A549 treated with CORT108297 at 1 μM for 4 hours (cell line): ENCODE measurements around the gene PCYT2. TPM values are rescaled to one million over a fixed set of nuclear protein-coding genes. Genes with fewer than 3 reads are reported as not detected.

ENCODE experiments used
- total RNA-seq: library from RNA; stranded (reverse); fragments of 200-300 nt; extraction: Qiagen RNA extraction; gene quantifications from 5 replicates; pipeline ENCODE4 v1.2.3, GENCODE V29; 2022

The PCYT2 gene
- total RNA-seq: 12.9 to 17.1 TPM (median 16.7 TPM) in 5 replicates

DNA sequence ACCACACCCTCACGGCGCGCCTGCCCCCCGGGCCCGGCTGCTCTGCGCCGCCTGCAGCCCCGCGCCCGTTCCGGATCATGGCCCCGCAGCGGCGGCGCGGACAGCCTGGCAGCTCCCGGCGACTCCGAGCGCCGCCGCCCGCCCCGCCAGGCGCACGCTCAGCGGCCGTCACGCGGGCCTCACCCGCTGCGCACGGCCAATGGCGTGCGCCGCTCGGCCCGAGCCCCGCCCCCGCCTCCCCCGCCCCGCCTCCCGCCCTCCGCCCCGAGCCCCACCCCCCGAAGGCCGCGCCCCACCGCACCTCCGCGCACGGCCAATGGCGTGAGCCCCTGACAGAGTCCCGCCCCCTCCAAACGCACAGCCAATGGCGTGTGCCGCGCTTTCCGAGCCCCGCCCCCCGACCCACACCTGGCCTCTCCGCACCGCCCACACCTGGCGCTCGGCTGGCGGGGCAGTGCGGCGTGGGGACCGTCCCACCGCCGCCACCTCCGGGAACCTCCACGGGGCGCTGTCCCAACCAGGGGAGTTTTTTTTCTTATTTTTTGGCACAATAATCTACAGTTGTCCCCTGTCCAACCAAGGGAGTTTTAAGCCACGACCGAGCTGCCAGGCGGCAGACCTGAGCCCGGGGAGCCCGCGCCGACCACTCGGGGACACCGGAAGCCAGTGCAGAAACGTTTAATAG lies at the start of gene PCYT2:
TSS of gene PCYT2 (minus strand) at position 123 of the 685 bp plus-strand sequence. CDS start at position 79, 44 bp downstream.

DNA sequence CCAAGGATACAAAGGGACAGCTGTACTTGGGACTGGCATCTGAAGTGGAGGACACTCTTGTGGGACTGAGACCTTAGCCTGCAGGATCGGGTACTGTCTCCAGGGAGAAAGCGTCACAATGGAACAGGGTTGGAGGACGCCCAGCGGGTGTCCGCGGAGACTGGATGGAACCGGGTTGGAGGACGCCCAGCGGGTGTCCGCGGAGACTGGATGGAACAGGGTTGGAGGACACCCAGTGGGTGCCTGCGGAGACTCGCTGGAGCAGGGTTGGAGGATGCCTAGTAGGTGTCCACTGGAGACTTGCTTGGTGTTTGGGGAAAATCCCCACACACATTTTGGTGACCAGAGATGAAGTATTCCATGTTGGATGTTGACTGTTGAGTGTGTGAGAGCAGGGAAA lies 36.0 kb upstream of the PCYT2 start, which contains the start of gene MYADML2:
TSS of gene MYADML2 (minus strand) at position 45 of the 400 bp plus-strand sequence. CDS start 5,492 bp downstream, outside the sequence.

DNA sequence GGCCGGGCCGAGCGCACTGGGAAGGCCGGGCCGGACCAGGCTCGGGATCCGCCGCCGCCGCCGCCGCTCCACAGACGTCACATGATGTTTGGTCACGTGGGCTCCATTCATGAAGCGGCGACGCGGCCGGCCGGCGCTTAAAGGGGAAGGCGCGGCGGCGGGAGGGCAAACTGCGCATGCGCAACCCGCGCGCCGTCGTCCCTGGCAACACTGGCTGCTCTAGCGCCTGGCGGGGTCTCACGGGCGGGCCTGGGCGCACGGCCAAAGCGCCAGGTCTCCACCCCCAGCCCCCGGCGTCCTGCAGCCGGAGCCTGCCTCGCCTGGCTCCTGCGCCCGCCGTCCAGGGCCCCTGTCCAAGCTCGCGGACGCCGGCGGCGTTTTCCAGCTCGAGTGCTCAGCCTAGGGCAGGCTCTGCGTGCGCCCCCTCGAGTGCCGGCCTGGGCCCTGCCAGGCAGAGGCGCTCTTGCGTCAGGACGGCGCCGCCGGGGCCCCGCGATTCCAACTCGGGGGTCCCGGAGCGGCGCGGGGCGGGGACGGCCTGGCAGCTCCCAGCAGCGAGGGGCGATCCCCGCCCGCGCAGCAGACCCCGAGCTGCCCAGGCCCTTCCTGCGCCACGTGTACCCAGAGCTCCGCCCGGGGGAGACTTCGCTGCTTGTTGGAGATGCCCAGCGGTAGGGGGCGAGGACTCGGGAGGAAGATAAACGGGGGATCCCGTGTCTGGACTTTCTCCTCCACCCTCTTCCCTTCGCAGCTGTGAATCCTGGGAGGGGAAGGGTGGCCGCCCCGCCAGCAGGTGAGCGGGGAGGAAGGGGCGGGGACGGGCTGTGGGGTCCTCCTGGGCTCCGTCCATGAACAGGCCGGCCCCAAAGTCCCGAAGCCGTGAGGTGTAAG lies 16.7 kb upstream of the PCYT2 start, which contains the start of gene MAFG:
TSS of gene MAFG (minus strand) at position 83 of the 891 bp plus-strand sequence. CDS start 4,550 bp downstream, outside the sequence.

DNA sequence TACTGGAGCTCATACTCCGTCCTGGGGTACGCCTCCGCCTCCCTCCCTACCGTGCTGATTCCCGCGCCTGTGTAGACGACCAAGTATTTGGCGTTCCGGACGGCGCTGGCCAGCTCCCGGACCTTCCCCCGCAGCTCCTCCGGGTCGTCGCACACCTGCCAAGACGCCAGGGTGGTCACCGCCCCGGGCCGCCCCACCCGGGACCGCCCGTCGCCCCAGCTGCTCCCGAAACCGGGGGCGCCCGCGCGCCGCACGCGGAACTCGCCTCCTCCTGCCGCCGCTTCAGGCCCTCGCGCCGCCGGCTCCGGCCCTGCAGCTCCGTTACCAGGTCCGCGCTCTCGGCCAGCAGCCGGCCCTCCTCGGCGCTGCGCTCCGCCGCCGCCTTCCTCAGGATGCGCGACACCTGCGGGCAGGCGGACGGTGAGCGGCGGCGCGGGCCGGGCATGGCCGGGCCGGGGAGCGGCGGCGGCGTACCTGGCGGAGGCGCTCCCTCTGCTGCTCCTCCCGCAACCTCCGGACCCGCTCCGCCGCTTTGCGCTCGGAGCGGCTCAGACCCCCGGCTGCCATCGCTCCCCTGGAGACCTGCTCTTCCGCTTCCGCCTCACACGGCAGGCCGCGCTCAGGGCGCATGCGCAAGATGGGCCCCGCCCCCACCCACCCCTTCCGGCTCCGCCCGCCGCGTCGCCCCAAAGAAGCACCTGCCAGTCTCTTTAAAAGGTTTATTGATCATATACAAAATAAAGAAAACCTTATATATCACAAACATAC lies 6.5 kb upstream of the PCYT2 start, which contains the start of gene SIRT7:
TSS of gene SIRT7 (minus strand) at position 612 of the 768 bp plus-strand sequence. CDS start at position 567, 45 bp downstream.

DNA sequence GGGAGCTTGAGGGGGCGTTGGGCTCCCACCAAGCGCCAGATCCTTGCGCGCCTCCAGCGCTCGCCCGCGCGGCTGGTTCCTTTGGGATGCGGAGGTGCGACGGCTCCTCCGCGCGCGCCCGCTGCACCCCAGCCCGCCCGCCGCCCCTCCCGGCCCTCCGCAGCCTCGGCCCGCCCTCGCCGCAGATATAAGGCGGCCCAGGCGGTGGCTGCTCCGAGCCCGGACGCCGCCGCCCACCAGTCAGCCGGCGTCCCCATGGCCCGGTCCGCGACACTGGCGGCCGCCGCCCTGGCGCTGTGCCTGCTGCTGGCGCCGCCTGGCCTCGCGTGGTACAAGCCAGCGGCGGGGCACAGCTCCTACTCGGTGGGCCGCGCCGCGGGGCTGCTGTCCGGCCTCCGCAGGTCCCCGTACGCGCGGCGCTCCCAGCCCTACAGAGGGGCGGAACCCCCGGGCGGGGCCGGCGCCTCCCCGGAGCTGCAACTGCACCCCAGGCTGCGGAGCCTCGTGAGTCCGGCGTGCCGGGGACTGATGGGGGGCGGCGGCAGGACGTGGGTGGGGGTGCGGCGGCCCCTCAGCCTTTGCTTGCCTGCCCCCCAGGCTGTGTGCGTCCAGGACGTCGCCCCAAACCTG lies 9.1 kb downstream of the PCYT2 start, which contains the start of gene NPB:
TSS of gene NPB (plus strand) at position 216 of the 630 bp plus-strand sequence. CDS start at position 256, 40 bp downstream.

DNA sequence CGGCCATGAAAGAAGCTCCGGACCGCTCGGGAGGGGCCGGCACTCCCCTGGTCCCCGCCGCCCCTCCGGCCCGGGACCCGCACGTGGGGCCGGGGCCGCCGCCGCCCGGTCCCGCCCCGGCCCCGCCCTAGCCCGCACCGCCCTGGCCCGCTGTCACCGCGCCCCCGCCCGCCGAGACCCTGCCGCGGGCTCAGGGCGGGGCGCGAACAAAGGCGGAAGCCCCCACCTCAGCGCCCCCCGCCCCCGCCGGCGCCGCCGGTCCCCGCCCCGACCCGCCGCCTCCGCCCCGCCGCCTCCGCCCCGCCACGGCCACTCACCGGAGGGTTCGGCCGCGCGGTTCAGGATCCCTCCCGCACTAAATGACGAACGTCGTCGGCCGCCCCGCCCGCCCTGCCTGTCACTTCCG lies 40.2 kb downstream of the PCYT2 start, which contains the start of gene ARHGDIA:
TSS of gene ARHGDIA (minus strand) at position 357 of the 406 bp plus-strand sequence. CDS start 1,407 bp downstream, outside the sequence.

DNA sequence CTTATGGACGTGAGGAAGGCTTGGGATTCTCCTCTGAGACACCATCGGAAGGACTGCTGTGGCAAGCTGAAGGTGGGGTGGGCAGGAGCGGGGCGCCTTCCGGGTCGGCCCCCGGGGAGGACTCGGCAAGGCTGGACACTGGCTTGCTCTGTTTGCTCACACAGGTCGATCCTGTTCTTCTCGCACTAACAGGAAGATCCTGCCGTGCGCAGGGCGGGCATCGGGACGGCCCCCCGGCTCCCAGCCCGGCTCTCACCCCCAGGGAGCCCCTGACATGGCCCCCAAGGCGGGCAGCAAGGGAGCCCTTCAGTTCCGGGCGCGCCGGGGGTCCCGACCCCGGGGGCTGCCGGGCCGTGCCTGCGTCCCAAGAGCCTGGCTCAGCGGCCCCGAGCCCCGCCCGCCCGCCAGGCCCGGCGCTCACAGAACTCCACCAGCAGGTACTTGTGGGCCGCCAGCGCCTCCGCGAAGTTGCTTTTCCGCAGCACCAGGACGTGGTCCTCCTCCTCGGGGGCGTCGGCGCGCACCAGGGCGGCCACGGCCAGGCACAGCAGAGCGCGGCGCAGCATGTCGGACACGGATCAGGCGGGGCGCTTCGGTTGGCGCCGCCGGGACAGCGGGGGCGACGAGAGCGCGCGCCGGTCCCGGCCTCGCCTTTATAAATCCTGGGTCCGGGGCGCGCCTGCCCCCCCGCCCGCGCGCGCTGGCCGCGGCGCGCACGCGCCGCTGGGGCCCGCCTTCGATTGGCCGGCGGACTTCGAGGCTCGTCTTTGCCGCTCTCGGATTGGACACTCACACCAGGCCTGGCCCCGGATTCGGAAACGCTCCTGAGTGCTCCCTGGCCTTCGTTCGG lies 51.1 kb downstream of the PCYT2 start, which contains the start of gene P4HB:
TSS of gene P4HB (minus strand) at position 630 of the 850 bp plus-strand sequence. CDS start at position 566, 64 bp downstream.

Other genes starting within 250 kb of the PCYT2 start
- gene OXLD1, start 244.8 kb downstream of the PCYT2 start, total RNA-seq: 36.8 to 67.2 TPM (median 66.0 TPM) in 5 replicates
- 60.1 to 73.6 TPM (median 66.8 TPM) in 5 replicates for gene CCDC137, start 244.7 kb downstream of the PCYT2 start, total RNA-seq
- 45.1 to 55.5 TPM (median 52.3 TPM) in 5 replicates for gene ARL16, start 227.6 kb downstream of the PCYT2 start, total RNA-seq
- 142 to 227 TPM (median 216 TPM) in 5 replicates for gene HGS, start 227.4 kb downstream of the PCYT2 start, total RNA-seq
- gene MRPL12, start 208.0 kb downstream of the PCYT2 start, total RNA-seq: 218 to 333 TPM (median 307 TPM) in 5 replicates
- 27.8 to 48.8 TPM (median 47.9 TPM) in 5 replicates for gene SLC25A10, start 199.1 kb downstream of the PCYT2 start, total RNA-seq
- gene GCGR, start 107.2 kb downstream of the PCYT2 start, total RNA-seq: 0.17 to 0.50 TPM (median 0.23 TPM) in 5 replicates
- 78.0 to 115 TPM (median 102 TPM) in 5 replicates for gene MCRIP1, start 78.1 kb downstream of the PCYT2 start, total RNA-seq
- 0.10 to 0.43 TPM (median 0.17 TPM) in 4 of 5 replicates, not detected in the other for gene PPP1R27, start 76.3 kb downstream of the PCYT2 start, total RNA-seq
- gene P4HB, start 50.9 kb downstream of the PCYT2 start, total RNA-seq: 690 to 732 TPM (median 705 TPM) in 5 replicates
- gene ARHGDIA, start 40.1 kb downstream of the PCYT2 start, total RNA-seq: 603 to 678 TPM (median 626 TPM) in 5 replicates
- gene ALYREF, start 19.8 kb downstream of the PCYT2 start, total RNA-seq: 170 to 255 TPM (median 241 TPM) in 5 replicates
- gene ANAPC11, start 19.7 kb downstream of the PCYT2 start, total RNA-seq: 182 to 330 TPM (median 298 TPM) in 5 replicates
- gene NPB, start 9.2 kb downstream of the PCYT2 start, total RNA-seq: 0.51 to 0.77 TPM (median 0.61 TPM) in 5 replicates
- gene SIRT7, start 6.8 kb upstream of the PCYT2 start, total RNA-seq: 28.6 to 46.2 TPM (median 44.4 TPM) in 5 replicates
- 29.9 to 49.3 TPM (median 41.7 TPM) in 5 replicates for gene MAFG, start 16.3 kb upstream of the PCYT2 start, total RNA-seq
- 66.6 to 94.6 TPM (median 92.7 TPM) in 5 replicates for gene PYCR1, start 25.9 kb upstream of the PCYT2 start, total RNA-seq
- gene MYADML2, start 35.8 kb upstream of the PCYT2 start, total RNA-seq: not detected in 5 replicates
- gene NOTUM, start 49.8 kb upstream of the PCYT2 start, total RNA-seq: 0.30 to 0.57 TPM (median 0.45 TPM) in 5 replicates
- gene ASPSCR1, start 66.2 kb upstream of the PCYT2 start, total RNA-seq: 23.6 to 32.1 TPM (median 29.2 TPM) in 5 replicates
- 148 to 219 TPM (median 196 TPM) in 5 replicates for gene CENPX, start 111.5 kb upstream of the PCYT2 start, total RNA-seq
- 10.5 to 20.2 TPM (median 16.2 TPM) in 5 replicates for gene LRRC45, start 111.9 kb upstream of the PCYT2 start, total RNA-seq
- gene RAC3, start 120.3 kb upstream of the PCYT2 start, total RNA-seq: 22.8 to 41.7 TPM (median 37.9 TPM) in 5 replicates
- gene DCXR, start 126.3 kb upstream of the PCYT2 start, total RNA-seq: 64.0 to 107 TPM (median 101 TPM) in 5 replicates
- 16.5 to 27.3 TPM (median 26.4 TPM) in 5 replicates for gene RFNG, start 140.4 kb upstream of the PCYT2 start, total RNA-seq
- 100 to 150 TPM (median 145 TPM) in 5 replicates for gene GPS1, start 140.5 kb upstream of the PCYT2 start, total RNA-seq
- 77.1 to 164 TPM (median 141 TPM) in 5 replicates for gene DUS1L, start 154.4 kb upstream of the PCYT2 start, total RNA-seq
- 100 to 142 TPM (median 139 TPM) in 5 replicates for gene FASN, start 186.8 kb upstream of the PCYT2 start, total RNA-seq